AML-193 (cell line): ENCODE results near the gene DNAH1.

Experiments used
- DNase-seq, 2 experiments: peaks; one replicate each; lab custom pipeline; 2025; lab: John Stamatoyannopoulos, UW

Gene DNAH1

GRCh38 chr3:52446042-52446441 lies 129.9 kb downstream of the DNAH1 start:
- DNase-seq = no peak

DNA sequence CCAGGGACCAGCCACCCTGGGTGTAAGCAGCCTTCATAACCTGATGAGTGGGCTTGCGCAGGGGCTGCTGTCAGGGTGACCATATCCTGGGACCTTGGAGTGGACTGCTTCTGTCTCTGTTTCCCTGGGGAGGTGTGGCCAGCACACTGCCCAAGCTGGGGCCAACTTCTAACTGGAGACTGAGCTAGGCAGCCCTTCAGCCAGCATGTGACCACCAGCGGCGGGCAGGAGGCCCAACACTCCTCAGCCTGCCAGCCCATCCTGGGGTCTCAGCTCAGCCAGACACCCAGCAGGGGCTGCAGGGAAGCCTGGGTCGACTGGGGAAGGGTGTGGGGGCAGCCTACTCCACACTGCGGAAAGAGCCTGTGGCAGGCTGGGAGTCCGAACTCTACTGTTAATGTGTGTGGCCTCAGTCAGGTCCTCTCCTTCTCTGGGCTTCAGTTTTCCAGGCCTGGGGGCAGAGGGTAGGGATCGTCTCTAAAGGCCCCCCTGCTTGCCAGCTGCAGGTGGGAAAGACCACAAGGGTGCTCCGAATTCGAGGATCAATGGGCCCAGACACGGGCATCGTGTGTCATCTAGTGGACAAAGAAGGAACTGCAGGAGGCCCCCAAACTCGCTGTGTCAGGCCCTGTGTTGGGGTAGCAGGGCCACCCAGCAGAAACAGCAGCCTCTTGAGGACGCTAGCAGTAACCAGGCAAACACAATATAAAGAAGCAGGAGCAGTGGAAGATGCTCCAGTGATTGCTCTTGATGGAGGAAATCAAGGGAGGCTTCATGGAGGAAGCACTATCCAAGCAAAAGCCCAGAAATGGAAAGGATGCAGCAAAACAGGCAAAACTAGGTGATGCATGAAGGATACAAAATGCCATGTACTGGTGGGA lies 130.8 kb downstream of the DNAH1 start:
- peak; percentile 78 to 80 for DNase-seq

GRCh38 chr3:52447512-52448355 lies 131.6 kb downstream of the DNAH1 start:
- DNase-seq = no peak
